ENCODE measurements around the gene SERPINB1.
A peak's percentile ranks its signal among the peaks of the same experiment; 100 is the strongest.

The SERPINB1 gene

GRCh38 chr6:2877960-2878359, 36.3 kb upstream of the SERPINB1 start:
- peak; percentile 51 for DNase-seq (ENCODE audit: low read depth)
- H3K4me3 ChIP-seq (ENCODE audit: low read length), result no peak overlapping the region
- no peak for TF ChIP-seq CTCF (IDR thresholded peaks at IDR 0.05; ENCODE audit: insufficient read depth, low read depth, low read length, missing control alignments)

DNA sequence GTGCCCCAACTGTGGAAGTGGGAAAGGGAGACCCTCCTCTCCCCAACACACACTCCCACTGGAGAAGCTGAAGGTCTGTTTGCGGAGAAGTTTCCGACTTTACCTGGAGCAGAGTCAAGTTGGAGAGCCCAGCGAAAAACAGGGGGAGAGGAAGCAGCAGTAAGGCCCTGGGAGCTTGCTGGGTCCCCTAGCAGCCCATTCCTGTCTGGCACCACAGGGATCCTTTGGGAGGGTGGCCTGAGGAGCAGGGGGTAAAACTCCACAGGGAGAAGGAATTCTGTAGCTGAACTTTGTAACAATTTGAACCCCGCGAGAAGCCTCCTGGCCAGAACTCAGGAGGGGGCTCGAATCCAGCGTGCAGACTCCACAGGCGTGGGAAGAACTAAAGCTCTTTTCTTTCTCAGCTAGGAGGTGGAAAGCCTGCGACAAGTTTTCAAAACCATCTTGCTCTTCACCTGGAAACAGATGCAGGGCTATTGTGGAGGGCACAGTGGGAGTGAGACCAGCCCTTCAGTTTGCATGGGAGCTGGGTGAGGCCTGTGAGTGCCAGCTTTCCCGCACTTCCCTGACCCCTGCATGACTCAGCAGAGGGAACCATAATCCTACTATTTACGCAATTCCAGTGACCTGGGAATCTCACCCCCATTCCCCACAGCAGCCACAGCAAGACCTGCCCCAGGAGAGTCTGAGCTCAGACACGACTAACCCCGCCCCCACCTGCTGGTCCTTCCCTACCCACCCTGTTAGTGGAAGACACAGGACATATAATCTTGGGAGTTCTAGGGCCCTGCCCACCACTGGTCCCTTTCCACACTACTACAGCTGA, 35.6 kb upstream of the SERPINB1 start:
- DNase-seq (ENCODE audit: low read depth), result peak; percentile 81
- H3K4me3 ChIP-seq (ENCODE audit: low read length), result no peak overlapping the region
- no peak for TF ChIP-seq CTCF (IDR thresholded peaks at IDR 0.05; ENCODE audit: insufficient read depth, low read depth, low read length, missing control alignments)

GRCh38 chr6:2876210-2877056, 34.8 kb upstream of the SERPINB1 start:
- DNase-seq (ENCODE audit: low read depth), result peak; percentile 85
- no peak for TF ChIP-seq CTCF (IDR thresholded peaks at IDR 0.05; ENCODE audit: insufficient read depth, low read depth, low read length, missing control alignments)
- no peak overlapping the region for H3K4me3 ChIP-seq (ENCODE audit: low read length)

DNA sequence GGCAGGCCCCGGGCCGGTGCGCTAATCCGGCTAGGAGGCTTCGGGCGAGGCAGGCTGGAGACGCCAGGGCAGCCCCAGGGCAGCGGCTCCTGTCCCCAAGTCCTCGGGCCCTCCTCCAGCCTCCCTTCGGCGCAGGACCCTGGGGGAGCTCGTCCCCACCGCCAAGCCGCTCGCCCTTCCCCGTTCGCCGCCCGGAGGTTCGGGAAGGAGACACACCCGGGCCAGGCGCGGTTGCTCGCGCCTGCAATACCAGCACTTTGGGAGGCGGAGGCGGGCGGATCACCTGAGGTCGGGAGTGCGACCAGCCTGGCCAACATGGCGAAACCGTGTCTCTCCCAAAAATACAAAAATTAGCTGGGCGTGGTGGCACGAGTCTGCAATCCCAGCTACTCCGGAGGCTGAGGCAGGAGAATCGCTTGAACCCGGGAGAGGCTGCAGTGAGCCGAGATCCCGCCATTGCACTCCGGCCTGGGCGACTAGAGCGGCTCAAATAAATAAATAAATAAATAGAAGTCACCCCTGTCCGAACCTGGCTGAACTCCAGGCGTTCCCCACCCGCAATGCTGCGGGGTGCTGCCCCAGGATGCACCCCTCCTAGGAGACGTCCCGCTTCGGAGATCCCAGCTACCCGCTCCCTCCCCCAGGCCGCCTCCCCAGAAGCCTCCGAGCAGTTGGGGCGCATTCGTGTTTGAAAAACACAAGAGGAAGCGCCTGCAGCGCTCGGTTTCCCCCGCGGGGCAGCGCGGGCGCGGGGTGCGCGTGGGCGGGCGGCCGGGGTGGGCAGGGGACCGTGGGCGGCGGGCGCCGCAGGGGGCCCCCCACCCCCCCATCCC, 33.9 kb upstream of the SERPINB1 start:
- peak overlapping the region; percentile 49 for H3K4me3 ChIP-seq (ENCODE audit: low read length)
- DNase-seq (ENCODE audit: low read depth), result peak; percentile 43
- no peak for TF ChIP-seq CTCF (IDR thresholded peaks at IDR 0.05; ENCODE audit: insufficient read depth, low read depth, low read length, missing control alignments)

DNA sequence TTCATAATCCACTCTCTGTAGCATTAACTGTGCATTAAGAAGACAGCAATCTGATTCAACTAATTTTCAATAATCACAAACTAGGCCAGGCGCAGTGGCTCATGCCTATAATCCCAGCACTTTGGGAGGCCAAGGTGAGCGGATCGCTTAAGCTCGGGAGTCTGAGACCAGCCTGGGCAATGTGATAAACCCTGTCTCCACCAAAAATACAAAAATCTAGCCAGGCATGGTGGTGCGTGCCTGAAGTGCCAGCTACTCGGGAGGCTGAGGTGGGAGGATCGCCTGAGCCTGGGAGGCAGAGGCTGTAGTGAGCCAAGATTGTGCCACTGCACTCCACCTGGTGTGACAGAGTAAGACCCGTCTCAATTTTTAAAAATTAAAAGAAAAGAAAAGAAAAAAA, 32.0 kb upstream of the SERPINB1 start:
- no peak for DNase-seq (ENCODE audit: low read depth)
- no peak for TF ChIP-seq CTCF (IDR thresholded peaks at IDR 0.05; ENCODE audit: insufficient read depth, low read depth, low read length, missing control alignments)
- no peak overlapping the region for H3K4me3 ChIP-seq (ENCODE audit: low read length)

GRCh38 chr6:2872423-2873358, 31.0 kb upstream of the SERPINB1 start:
- no peak overlapping the region for H3K4me3 ChIP-seq (ENCODE audit: low read length)
- DNase-seq (ENCODE audit: low read depth), result no peak
- TF ChIP-seq CTCF (IDR thresholded peaks at IDR 0.05; ENCODE audit: insufficient read depth, low read depth, low read length, missing control alignments), result no peak

All from epithelial cell of esophagus (primary cell).